HL-60 (cell line): ENCODE results near the gene CPLANE1.

Experiments
- CTCF ChIP-seq: IDR thresholded peaks from one replicate; pipeline ENCODE4 v1.5.1; 2011; ENCODE audit warnings: low read length, control low read depth, inconsistent platforms; ENCODE audit not compliant: insufficient read depth
- GABPA ChIP-seq: IDR thresholded peaks from 2 replicates; pipeline ENCODE4 v1.6.1; 2012; ENCODE audit warnings: low read depth
- POLR2AphosphoS5 ChIP-seq: IDR thresholded peaks from 2 replicates; pipeline ENCODE4 v1.6.1; 2012; ENCODE audit warnings: low read depth

GRCh38 chr5:37251665-37252064 lies 2.5 kb upstream of the CPLANE1 start:
- TF ChIP-seq CTCF: no peak
- TF ChIP-seq GABPA: no peak
- no peak for TF ChIP-seq POLR2AphosphoS5
